Gastrocnemius medialis (tissue), 4 donors: Measurements from ENCODE around the gene IL18R1. TPM values are rescaled to one million over a fixed set of nuclear protein-coding genes. Genes with fewer than 3 reads are reported as not detected.

ENCODE experiments used
- ATAC-seq, 2 donors: fragments of 150-250 bp; one replicate each; pipeline ENCODE4 v1.9.1; 2016
- DNase-seq, 2 donors: peaks; one replicate each; pipeline ENCODE4 v3.0.0-alpha.2; 2019
- H3K27ac ChIP-seq, 4 donors: fragments of 200-600 bp; sonication (generic); 1 replicate in 1 of 4; 2 replicates in 3 of 4; pipeline ENCODE4 v1.5.1; 2016 to 2018; ENCODE audit warnings: mild to moderate bottlenecking in 2 of 4, moderate library complexity in 1 of 4
- H3K27me3 ChIP-seq, 3 donors: fragments of 200-600 bp; sonication (generic) in 2 of 3; 1 replicate in 1 of 3; 2 replicates in 2 of 3; pipeline versions ENCODE4 v1.5.1 to v1.6.0; 2016 to 2019; ENCODE audit warnings: mild to moderate bottlenecking in 1 of 3, moderate library complexity in 1 of 3
- H3K36me3 ChIP-seq, 2 donors: fragments of 200-600 bp; sonication (generic) in 1 of 2; one replicate each; pipeline ENCODE4 v1.5.1; 2017 to 2018
- H3K4me1 ChIP-seq, 2 donors: fragments of 200-600 bp; sonication (generic) in 1 of 2; one replicate each; pipeline ENCODE4 v1.5.1; 2016 to 2017; ENCODE audit warnings: mild to moderate bottlenecking in 2 of 2
- H3K4me3 ChIP-seq, 4 donors: fragments of 200-600 bp; sonication (generic) in 3 of 4; 1 replicate in 1 of 4; 2 replicates in 3 of 4; pipeline ENCODE4 v1.5.1; 2016 to 2019; ENCODE audit warnings: mild to moderate bottlenecking in 2 of 4
- H3K9me3 ChIP-seq, 3 donors: fragments of 200-600 bp; sonication (generic) in 2 of 3; 1 replicate in 1 of 3; 2 replicates in 2 of 3; pipeline ENCODE4 v1.5.1; 2016 to 2019
- CTCF ChIP-seq, 5 experiments: fragments of 450-650 bp in 3 of 5; fragments of 200-600 bp in 2 of 5; sonication (generic) in 2 of 5; IDR thresholded peaks in 4 of 5; conservative IDR thresholded peaks in 1 of 5; 1 replicate in 4 of 5; 2 replicates in 1 of 5; pipeline ENCODE4 v1.5.1; 2016 to 2019; ENCODE audit warnings: antibody characterized with exemption in 5 of 5, mild to moderate bottlenecking in 3 of 5, moderate library complexity in 3 of 5
- POLR2A ChIP-seq, 2 donors: fragments of 450-650 bp; IDR thresholded peaks; one replicate each; pipeline ENCODE4 v1.6.1; 2017; ENCODE audit warnings: antibody characterized with exemption in 2 of 2, mild to moderate bottlenecking in 2 of 2, moderate library complexity in 2 of 2
- in situ Hi-C, 4 donors: fragments of 200-750 bp; cut with MboI; loops; one replicate each; pipeline versions ENCODE4 v1.15.0 to v1.8.0; 2017; ENCODE audit warnings: low sequenced_read_pairs in 4 of 4
- intact Hi-C: fragments of 100-400 bp; cut with DNase I; formaldehyde crosslinking; loops from one replicate; pipeline ENCODE4 v1.15.1; 2023; ENCODE audit warnings: low total_unique reads
- total RNA-seq, 4 donors: library from RNA; depleted of rRNA; stranded (reverse); fragments of >200 nt; gene quantifications; one replicate each; pipeline versions ENCODE4 v1.1.0 to v1.2.3, GENCODE V29; 2016

IL18R1 gene
- total RNA-seq, 4 donors from 2014 or later: 0.36 to 2.8 (median 1.1) TPM

- in situ Hi-C loops: no loop called here
Observed at GRCh38 chr2:102422910-102423309, 67.3 kb downstream of the IL18R1 start, which contains the start of gene IL18RAP. Gene IL18RAP (plus strand): TSS chr2:102423160. CDS start chr2:102423278, 118 bp downstream.

DNA sequence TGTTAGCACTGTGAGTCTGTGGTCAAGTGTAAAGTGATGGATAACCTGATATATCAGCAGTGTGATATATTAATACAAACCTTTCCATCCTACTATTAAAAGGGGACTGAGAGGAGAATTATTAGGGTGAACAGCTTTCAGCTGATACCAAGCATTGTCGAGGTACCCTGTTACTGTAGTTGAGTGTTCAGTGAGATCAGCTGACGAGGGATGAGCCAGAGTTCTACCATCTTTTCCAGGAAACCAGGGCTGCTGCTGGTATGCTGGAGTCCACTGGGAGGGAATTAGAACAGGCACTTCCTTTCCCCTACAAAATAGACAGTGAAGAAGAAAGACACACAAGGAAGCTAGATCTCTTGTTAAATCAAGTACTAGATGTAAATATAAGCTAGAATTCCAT lies 67.8 kb downstream of the IL18R1 start:
- no peaks in the 10 kb centered on the region for H3K4me1 ChIP-seq
- no peak for DNase-seq
- intact Hi-C loops (no loop called here), in situ Hi-C loops (no loop called here)
- H3K27me3 ChIP-seq: no peaks in the 10 kb centered on the region
- no peak for ATAC-seq
- no peak overlapping the region for H3K27ac ChIP-seq
- H3K36me3 ChIP-seq: no peaks in the 10 kb centered on the region
- no peak overlapping the region for H3K4me3 ChIP-seq
- H3K9me3 ChIP-seq: no peaks in the 10 kb centered on the region
- TF ChIP-seq CTCF (IDR thresholded peaks at IDR 0.05 in 4 of 5, conservative IDR thresholded peaks at IDR 0.05 in 1 of 5) (no peak), POLR2A (IDR thresholded peaks at IDR 0.05) (no peak)

More at GRCh38 chr2:102422910-102423309, 67.3 kb downstream of the IL18R1 start, which contains the start of gene IL18RAP:
- Histone ChIP-seq H3K27me3 (no peaks in the 10 kb centered on the region), H3K36me3 (no peaks in the 10 kb centered on the region), H3K9me3 (no peaks in the 10 kb centered on the region), H3K27ac (no peak within 1 kb of the TSS), H3K4me1 (no peaks in the 10 kb centered on the region), H3K4me3 (no peak within 1 kb of the TSS)
- DNase-seq (no peak), ATAC-seq (no peak)
- intact Hi-C loops: no loop called here
- no peak for TF ChIP-seq CTCF (IDR thresholded peaks at IDR 0.05 in 4 of 5, conservative IDR thresholded peaks at IDR 0.05 in 1 of 5)
- TF ChIP-seq POLR2A (IDR thresholded peaks at IDR 0.05): no peak

- TF ChIP-seq CTCF (IDR thresholded peaks at IDR 0.05 in 4 of 5, conservative IDR thresholded peaks at IDR 0.05 in 1 of 5) (no peak), POLR2A (IDR thresholded peaks at IDR 0.05) (no peak)
- Histone ChIP-seq H3K4me3 (no peak overlapping the region), H3K27ac (no peak overlapping the region), H3K27me3 (no peaks in the 10 kb centered on the region), H3K36me3 (no peaks in the 10 kb centered on the region), H3K4me1 (no peaks in the 10 kb centered on the region), H3K9me3 (no peaks in the 10 kb centered on the region)
- intact Hi-C loops: no loop called here
- ATAC-seq (no peak), DNase-seq (no peak)
- in situ Hi-C loops: loop anchor here in 3 of 4 donors (25.0 kb wide), 3 partner anchors 137 to 437 kb away; partner anchors contain the start of gene IL1R2 (in 1 of the 3)
Observed at GRCh38 chr2:102424754-102425153, 69.2 kb downstream of the IL18R1 start.

DNA sequence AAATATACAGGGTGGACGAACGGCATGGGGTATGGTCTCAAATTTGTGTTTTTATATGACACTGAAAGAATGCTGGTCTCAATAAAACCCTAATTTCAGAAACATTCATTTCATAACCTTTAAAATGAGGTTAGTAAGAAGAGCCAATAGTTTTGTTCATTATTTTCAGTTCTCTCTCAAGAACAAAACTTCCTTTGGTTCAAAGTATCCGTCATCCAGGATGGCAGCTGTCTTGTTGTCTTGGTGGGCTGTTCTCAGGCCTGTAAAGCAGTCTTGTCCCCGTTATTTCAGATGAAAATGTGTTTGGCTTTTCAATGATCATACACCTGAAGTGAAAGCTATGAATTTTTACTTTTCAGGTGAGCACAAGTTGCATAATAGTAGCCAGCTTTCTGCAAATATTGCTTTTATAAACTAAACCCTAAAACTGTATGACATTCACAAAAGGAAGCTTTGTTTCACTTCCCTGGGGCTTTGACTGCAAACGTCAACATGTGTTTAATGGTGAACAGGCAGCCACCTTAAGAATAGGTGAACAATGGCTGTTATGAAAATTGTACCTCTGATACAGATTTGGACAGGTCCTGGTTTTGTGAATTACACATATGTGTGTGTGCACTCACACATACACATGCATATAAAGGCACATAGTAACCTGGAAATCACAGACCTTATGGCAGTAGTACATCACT lies 70.0 kb downstream of the IL18R1 start:
- Histone ChIP-seq H3K4me3 (no peak overlapping the region), H3K9me3 (no peaks in the 10 kb centered on the region), H3K27me3 (no peaks in the 10 kb centered on the region), H3K36me3 (no peaks in the 10 kb centered on the region), H3K4me1 (no peaks in the 10 kb centered on the region), H3K27ac (no peak overlapping the region)
- in situ Hi-C loops (loop anchor here in 3 of 4 donors (25.0 kb wide), 3 partner anchors 138 to 438 kb away; partner anchors contain the start of gene IL1R2 (in 1 of the 3)), intact Hi-C loops (no loop called here)
- no peak for TF ChIP-seq POLR2A (IDR thresholded peaks at IDR 0.05)
- TF ChIP-seq CTCF (IDR thresholded peaks at IDR 0.05 in 4 of 5, conservative IDR thresholded peaks at IDR 0.05 in 1 of 5): no peak
- no peak for DNase-seq
- ATAC-seq: no peak
